GM12892 (cell line): ENCODE results near the gene SERTAD1.

Experiments used
- POLR2A ChIP-seq: IDR thresholded peaks from 2 replicates; pipeline ENCODE4 v1.6.1; 2011; ENCODE audit warnings: low read depth, low read length, control low read depth
- TAF1 ChIP-seq: IDR thresholded peaks from 2 replicates; pipeline ENCODE4 v1.6.1; 2011; ENCODE audit warnings: low read depth, mild to moderate bottlenecking, control low read depth, low read length, borderline replicate concordance

DNA sequence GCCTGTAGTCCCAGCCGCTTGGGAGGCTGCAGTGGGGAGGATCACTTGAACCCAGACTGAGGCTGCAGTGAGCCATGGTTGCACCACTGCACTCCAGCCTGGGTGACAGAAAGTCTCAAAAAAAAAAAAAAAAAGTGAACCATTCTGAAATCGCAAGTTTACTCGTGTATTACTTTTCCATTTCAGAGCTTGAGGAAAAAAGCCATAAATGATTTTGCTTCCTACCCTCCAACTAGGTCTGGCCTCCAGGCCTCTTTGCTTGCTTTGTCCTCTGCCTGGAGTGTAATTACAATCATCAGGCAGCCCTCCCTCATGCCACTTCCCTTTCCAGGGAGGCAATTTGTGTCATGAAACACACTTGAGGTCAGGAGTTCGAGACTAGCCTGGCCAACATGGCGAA lies 31.3 kb upstream of the SERTAD1 start:
- TF ChIP-seq TAF1 (no peak), POLR2A (no peak)
